A549 (cell line): ENCODE measurements around the gene ZRANB3.

Experiments used
- CHD2 ChIP-seq: fragments of 150-350 bp; IDR thresholded peaks from 2 replicates; pipeline ENCODE4 v1.6.1; 2014; ENCODE audit warnings: low read length; ENCODE audit not compliant: partially characterized antibody
- CTCF ChIP-seq: fragments of >200 bp; sonication (Bioruptor Twin); formaldehyde crosslinking; IDR thresholded peaks from 3 replicates; pipeline ENCODE4 v1.5.1; 2016
- PHF8 ChIP-seq: fragments of 200-600 bp; sonication (generic); IDR thresholded peaks from 2 replicates; pipeline ENCODE4 v1.6.1; 2016; ENCODE audit warnings: low read depth, mild to moderate bottlenecking, antibody characterized with exemption, moderate library complexity, borderline replicate concordance
- REST ChIP-seq: fragments of 200-600 bp; sonication (generic); IDR thresholded peaks from 2 replicates; pipeline ENCODE4 v1.6.1; 2016; ENCODE audit warnings: antibody characterized with exemption, mild to moderate bottlenecking, moderate library complexity
- ZFP36 ChIP-seq: fragments of 450-650 bp; IDR thresholded peaks from 2 replicates; pipeline ENCODE4 v1.6.1; 2014; ENCODE audit warnings: borderline replicate concordance; ENCODE audit not compliant: partially characterized antibody

DNA sequence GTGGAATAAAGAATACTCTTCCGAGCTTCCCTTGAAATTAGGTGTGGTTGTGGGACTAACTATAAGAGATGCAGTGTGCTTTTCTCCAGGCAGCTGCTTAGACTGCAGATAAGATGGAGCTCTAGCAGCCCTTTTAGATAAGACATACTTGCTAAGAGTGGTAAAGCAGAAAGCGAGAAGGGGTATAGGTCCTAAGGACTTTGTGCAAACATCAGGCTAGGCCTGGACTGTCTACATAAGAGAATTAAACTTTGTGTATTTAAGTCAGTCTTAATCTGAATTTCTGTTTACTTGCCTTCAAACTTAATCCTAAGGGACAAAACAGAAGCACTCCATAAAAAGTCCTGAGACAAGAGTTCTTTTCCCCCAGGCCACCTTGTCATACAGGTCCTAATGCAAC is 260.0 kb downstream of the ZRANB3 start:
- TF ChIP-seq REST: no peak
- no peak for TF ChIP-seq CHD2
- no peak for TF ChIP-seq PHF8
- no peak for TF ChIP-seq CTCF
- no peak for TF ChIP-seq ZFP36
